Neuron (in vitro differentiated cells): ENCODE data around the gene TRMU.

Source experiments
- H2AFZ ChIP-seq: one replicate; pipeline ENCODE4 v1.6.1; 2013; ENCODE audit warnings: low read depth, mild to moderate bottlenecking, inconsistent platforms, low read length, moderate library complexity
- H3K27me3 ChIP-seq: one replicate; pipeline ENCODE4 v1.6.1; 2013; ENCODE audit warnings: low read length; ENCODE audit not compliant: insufficient read depth
- H3K36me3 ChIP-seq: one replicate; pipeline ENCODE4 v1.6.1; 2013; ENCODE audit warnings: low read length; ENCODE audit not compliant: insufficient read depth
- H3K4me1 ChIP-seq: one replicate; pipeline ENCODE4 v1.6.1; 2013; ENCODE audit warnings: low read length; ENCODE audit not compliant: insufficient read depth
- H3K4me3 ChIP-seq: 2 replicates; pipeline ENCODE4 v1.5.1; 2013; ENCODE audit warnings: mild to moderate bottlenecking, low read length, moderate library complexity
- H3K9me3 ChIP-seq: one replicate; pipeline ENCODE4 v1.6.1; 2013; ENCODE audit warnings: low read length

TRMU gene

DNA sequence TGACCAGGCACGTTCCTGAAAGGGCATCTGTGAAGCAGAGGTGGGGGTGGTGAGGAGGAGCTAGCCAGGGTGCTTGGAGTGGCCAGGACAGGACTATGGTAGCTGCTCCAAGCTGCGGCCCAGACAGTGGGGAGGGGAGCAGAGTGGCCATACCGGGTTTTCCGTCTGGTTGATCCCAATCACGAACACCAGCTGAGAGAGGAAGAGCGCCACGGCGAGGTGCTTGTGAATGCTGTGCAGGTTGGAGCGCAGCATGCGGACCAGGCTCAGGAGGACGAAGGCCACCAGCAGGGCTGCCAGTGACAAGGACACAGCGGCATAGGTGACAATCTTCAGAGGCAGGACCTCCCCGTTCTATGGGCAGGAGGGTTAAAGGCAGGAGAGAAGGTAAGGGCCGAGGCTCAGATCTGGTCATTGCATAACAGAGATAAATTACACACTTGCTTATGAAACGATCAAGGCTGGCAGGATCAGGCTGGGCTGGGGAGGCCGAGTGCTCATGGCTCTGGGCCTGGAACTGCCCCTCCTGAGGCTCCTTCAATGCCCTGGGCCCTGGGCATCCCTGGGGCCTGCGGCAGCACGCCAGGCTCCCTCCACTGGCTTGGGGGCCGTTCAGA lies 41.5 kb downstream of the TRMU start:
- Histone ChIP-seq H3K4me3 (no peak overlapping the region), H3K36me3 (peaks cover 9% of the 10 kb centered on the region), H3K4me1 (peaks cover 33% of the 10 kb centered on the region), H2AFZ (no peak overlapping the region), H3K9me3 (peaks cover 7% of the 10 kb centered on the region), H3K27me3 (no peaks in the 10 kb centered on the region)

DNA sequence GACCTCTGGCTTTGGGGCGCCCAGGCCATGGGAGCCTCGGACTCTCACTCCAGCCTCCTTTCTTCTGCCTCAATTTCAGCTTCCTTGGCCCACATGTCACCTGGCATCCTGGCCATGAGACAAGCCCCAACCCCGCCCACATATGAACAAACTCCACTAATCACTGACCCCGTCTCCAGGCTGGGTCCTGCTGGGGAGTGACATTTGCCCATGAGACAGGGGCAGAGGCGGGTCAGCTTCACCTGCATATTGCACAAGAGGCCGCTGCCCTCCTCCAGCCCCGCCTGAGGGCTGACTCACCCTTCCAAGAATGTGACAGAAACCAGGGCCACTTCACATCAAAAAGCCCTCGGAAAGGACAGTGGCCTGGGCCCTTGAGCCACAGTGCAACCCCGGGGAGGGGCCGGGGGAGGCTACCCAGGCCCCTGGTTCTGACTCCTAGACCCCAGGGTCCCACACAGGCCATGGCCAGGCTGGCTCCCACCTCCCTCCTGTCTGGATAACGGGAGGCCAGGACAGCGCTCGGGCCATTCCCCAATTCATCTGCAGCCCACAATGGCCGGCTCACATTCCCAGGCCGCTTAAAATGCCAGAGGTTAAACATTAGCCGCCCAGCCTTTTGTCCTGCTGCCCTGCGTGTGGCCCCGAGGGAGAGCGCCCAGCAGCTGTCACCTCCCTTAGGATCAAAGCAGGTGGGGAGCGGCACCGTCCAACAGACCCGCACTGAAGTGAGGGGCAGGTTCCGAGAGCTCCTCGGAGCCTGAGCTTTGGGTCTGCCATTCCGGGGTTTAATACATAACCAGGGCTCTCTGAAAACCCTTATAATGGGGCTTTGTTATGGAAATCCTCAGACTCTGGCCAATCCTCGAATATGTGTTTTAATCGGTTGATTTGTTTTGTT lies 42.3 kb downstream of the TRMU start:
- Histone ChIP-seq H3K27me3 (no peaks in the 10 kb centered on the region), H3K36me3 (peaks cover 7% of the 10 kb centered on the region), H2AFZ (peak overlapping the region; percentile 56), H3K4me1 (peaks cover 33% of the 10 kb centered on the region), H3K4me3 (no peak overlapping the region), H3K9me3 (peaks cover 7% of the 10 kb centered on the region)

GRCh38 chr22:46378426-46379065 lies 43.0 kb downstream of the TRMU start:
- Histone ChIP-seq H3K36me3 (peaks cover 5% of the 10 kb centered on the region), H3K4me1 (peaks cover 33% of the 10 kb centered on the region), H3K4me3 (no peak overlapping the region), H2AFZ (peak overlapping the region; percentile 56), H3K27me3 (no peaks in the 10 kb centered on the region), H3K9me3 (peaks cover 7% of the 10 kb centered on the region)

DNA sequence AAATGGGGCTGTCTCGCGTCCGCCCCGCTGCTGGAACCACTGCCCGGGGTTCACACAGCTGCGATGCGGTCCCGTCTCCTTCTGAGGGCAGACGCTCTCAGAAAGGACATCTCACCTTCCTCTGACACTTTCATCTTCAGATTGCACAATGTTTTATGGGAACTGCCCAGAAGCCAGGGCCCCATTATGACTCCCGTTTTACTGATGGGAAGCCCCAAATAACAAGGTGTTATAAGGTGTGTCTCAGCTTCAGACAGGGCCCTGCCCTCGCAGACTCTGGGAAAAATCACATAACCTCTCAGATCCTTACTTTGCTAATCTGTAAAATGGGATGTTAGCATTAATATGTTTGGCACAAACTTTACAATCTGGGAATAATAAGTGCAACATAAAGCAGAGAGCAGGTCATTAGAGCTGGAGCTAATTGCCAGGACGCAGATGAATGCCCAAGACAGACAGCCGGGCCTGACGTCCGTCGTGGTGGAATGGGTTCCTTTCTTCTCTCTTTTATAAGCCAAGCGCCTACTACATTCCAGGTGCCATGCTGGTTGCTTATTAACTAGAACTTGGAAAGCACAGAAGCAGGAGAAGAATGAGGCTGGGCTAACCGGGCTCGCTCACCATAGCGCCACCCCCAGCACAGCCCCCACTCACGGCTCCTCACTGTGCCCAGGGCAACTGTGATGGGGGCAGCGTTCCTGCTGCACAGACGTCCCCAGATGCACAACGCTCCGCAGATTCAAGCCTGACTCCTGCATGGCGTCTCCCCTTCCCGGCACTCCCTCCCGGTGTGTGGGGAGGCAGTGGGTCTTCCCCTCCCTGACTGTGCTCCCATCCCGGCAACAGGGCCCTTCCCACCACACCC lies 43.8 kb downstream of the TRMU start:
- Histone ChIP-seq H3K9me3 (peaks cover 7% of the 10 kb centered on the region), H3K27me3 (no peaks in the 10 kb centered on the region), H3K4me1 (peaks cover 33% of the 10 kb centered on the region), H3K4me3 (no peak overlapping the region), H3K36me3 (peaks cover 5% of the 10 kb centered on the region), H2AFZ (no peak overlapping the region)

GRCh38 chr22:46380069-46380468 lies 44.6 kb downstream of the TRMU start:
- Histone ChIP-seq H2AFZ (no peak overlapping the region), H3K9me3 (peaks cover 6% of the 10 kb centered on the region), H3K4me3 (no peak overlapping the region), H3K36me3 (peaks cover 5% of the 10 kb centered on the region), H3K4me1 (peaks cover 33% of the 10 kb centered on the region), H3K27me3 (no peaks in the 10 kb centered on the region)

DNA sequence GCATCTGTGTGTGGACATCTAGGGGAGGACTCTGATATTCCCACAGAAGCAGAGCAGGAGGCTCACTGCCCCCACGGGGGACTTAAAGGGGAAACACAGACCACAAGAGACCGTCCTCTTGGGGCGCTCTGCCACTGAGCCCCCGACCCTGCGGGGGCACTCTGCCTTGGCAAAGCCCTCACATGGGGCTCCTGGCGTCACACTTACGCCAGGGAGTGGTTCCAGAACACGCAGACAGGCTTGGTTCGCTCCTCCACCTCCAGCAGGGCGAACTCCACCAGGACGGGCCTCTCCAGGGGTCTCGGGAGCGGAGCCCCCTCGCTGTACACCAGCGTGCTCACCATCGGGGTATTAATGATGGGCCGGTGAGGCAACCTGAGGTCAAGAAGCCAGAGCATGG lies 45.1 kb downstream of the TRMU start:
- Histone ChIP-seq H2AFZ (no peak overlapping the region), H3K27me3 (no peaks in the 10 kb centered on the region), H3K4me1 (peaks cover 33% of the 10 kb centered on the region), H3K9me3 (peaks cover 4% of the 10 kb centered on the region), H3K36me3 (peaks cover 5% of the 10 kb centered on the region), H3K4me3 (no peak overlapping the region)

GRCh38 chr22:46381142-46381541 lies 45.6 kb downstream of the TRMU start:
- no peak overlapping the region for H3K4me3 ChIP-seq
- H3K27me3 ChIP-seq: no peaks in the 10 kb centered on the region
- H3K9me3 ChIP-seq: peaks cover 2% of the 10 kb centered on the region
- no peak overlapping the region for H2AFZ ChIP-seq
- H3K36me3 ChIP-seq: peaks cover 5% of the 10 kb centered on the region
- H3K4me1 ChIP-seq: peaks cover 33% of the 10 kb centered on the region

DNA sequence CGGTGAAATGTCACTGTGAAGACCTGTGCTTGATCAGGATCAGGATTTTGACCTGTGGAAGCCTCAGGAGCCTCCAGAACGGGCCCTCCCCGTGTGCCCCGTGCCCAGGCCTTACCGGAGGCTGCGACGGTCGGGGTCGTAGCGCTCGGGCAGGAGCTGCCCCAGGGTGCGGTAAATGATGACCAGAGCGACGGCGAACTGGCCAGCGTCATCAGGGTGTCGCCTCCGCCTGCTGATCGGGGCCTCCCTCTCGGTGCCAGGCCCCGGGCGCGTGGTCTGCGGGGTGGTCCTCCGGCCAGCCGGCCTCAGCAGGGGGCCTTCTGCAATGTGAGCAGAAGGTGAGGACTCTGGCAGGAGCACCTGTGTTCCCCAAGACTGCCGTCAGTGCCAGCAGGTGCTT lies 46.2 kb downstream of the TRMU start:
- H3K4me3 ChIP-seq: no peak overlapping the region

GRCh38 chr22:46382524-46382923 lies 47.0 kb downstream of the TRMU start:
- no peak overlapping the region for H3K4me3 ChIP-seq
- no peak overlapping the region for H2AFZ ChIP-seq
- H3K27me3 ChIP-seq: no peaks in the 10 kb centered on the region
- no peaks in the 10 kb centered on the region for H3K9me3 ChIP-seq
- peaks cover 5% of the 10 kb centered on the region for H3K36me3 ChIP-seq
- H3K4me1 ChIP-seq: peaks cover 24% of the 10 kb centered on the region

More for the DNA sequence above, 46.2 kb downstream of the TRMU start:
- Histone ChIP-seq H3K27me3 (no peaks in the 10 kb centered on the region), H3K4me1 (peaks cover 31% of the 10 kb centered on the region), H3K36me3 (peaks cover 5% of the 10 kb centered on the region), H3K9me3 (peaks cover under 1% of the 10 kb centered on the region), H2AFZ (no peak overlapping the region)

DNA sequence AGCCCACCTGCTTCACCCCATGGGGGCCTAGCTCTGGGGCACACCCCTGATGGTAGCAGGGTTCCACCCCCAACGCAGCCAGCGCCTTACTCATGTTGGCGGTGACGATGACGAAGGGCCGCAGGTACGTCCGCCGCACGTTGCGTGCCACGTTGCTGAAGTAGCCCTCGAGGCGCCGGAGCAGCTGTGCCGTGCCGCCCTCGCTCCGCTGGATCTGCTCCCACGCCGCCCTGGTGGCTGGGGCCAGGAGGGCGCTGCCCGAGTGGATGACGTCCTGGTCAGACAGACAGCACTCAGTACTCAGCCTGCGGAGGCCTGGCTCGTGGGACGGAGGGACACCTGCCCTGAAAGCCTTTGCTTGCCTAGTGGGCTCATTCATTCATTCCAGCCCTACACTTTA lies 50.8 kb downstream of the TRMU start:
- Histone ChIP-seq H3K4me3 (no peak overlapping the region), H3K36me3 (peaks cover 8% of the 10 kb centered on the region), H3K9me3 (no peaks in the 10 kb centered on the region), H3K27me3 (no peaks in the 10 kb centered on the region), H2AFZ (no peak overlapping the region), H3K4me1 (no peaks in the 10 kb centered on the region)

DNA sequence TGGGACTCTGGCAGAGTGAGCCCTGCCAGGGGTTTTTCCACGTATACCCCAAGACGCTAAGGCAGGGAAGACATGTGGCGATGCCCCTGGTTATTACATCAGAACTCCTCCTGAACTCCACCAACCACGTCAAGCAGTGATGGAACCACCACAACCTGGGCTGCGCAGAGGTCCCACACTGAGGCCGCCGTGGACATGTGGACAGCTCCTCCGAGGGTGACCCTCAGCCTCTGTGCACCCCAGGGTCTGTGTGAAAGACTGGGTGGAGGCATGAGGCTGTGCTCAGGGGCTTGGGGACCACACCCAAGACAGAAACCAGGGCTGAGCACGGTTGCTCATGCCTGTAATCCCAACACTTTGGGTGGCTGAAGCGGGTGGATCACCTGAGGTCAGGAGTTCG lies 52.2 kb downstream of the TRMU start:
- H3K4me1 ChIP-seq: no peaks in the 10 kb centered on the region
- H3K36me3 ChIP-seq: peaks cover 3% of the 10 kb centered on the region
- no peak overlapping the region for H2AFZ ChIP-seq
- H3K9me3 ChIP-seq: no peaks in the 10 kb centered on the region
- no peak overlapping the region for H3K4me3 ChIP-seq
- no peaks in the 10 kb centered on the region for H3K27me3 ChIP-seq

DNA sequence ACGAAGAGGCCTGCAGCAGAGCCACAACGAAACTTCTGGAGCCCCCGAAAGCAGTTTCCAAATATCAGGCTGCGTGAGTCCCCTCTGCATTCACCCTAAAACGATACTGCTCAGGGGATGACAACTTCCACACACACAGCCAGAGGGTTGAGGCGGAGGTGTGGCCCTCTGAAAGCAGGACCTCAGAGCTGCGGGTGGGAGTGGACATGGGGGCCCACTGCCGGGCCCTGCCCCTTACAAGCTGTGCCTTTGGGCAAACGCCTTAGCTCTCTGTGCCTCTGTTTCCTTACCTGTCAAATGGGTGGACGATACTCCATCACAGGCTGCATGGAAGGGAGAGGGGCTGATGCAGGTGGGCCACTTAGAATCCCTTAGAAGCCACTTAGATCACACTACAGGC lies 53.1 kb downstream of the TRMU start:
- Histone ChIP-seq H3K4me1 (no peaks in the 10 kb centered on the region), H2AFZ (no peak overlapping the region), H3K9me3 (no peaks in the 10 kb centered on the region), H3K4me3 (no peak overlapping the region), H3K36me3 (peaks cover 3% of the 10 kb centered on the region), H3K27me3 (no peaks in the 10 kb centered on the region)
